H54 (cell line): Measurements from ENCODE around the gene ZCCHC7.

Experiments
- DNase-seq: peaks from one replicate; pipeline ENCODE4 v3.0.0; 2011; ENCODE audit warnings: low spot score, mixed read lengths; ENCODE audit not compliant: insufficient read length
- FAIRE-seq: peaks from 3 replicates; lab custom pipeline; 2011; peaks lifted over from hg19 to GRCh38; lab: Jason Lieb, UNC
- POLR2A ChIP-seq: IDR thresholded peaks from 2 replicates; pipeline ENCODE4 v1.6.1; 2011; ENCODE audit warnings: low read depth, mild to moderate bottlenecking, low read length

The ZCCHC7 gene

GRCh38 chr9:37253377-37253937 lies 133.1 kb downstream of the ZCCHC7 start:
- TF ChIP-seq POLR2A: no peak
- no peak for FAIRE-seq
- no peak for DNase-seq

GRCh38 chr9:37255187-37255586 lies 134.8 kb downstream of the ZCCHC7 start:
- DNase-seq: no peak
- no peak for FAIRE-seq
- TF ChIP-seq POLR2A: no peak

- TF ChIP-seq POLR2A: no peak
- FAIRE-seq (no peak), DNase-seq (no peak)
Measured at GRCh38 chr9:37255944-37256862, 135.8 kb downstream of the ZCCHC7 start.

- no peak for DNase-seq
- no peak for TF ChIP-seq POLR2A
- FAIRE-seq: no peak
Measured at GRCh38 chr9:37259951-37260350, 139.6 kb downstream of the ZCCHC7 start.

GRCh38 chr9:37262410-37262809 lies 142.0 kb downstream of the ZCCHC7 start:
- FAIRE-seq: no peak
- no peak for DNase-seq
- no peak for TF ChIP-seq POLR2A

- no peak for TF ChIP-seq POLR2A
- FAIRE-seq (no peak), DNase-seq (no peak)
Measured at GRCh38 chr9:37264539-37264938, 144.2 kb downstream of the ZCCHC7 start.

- FAIRE-seq (no peak), DNase-seq (no peak)
- TF ChIP-seq POLR2A: no peak
Measured at GRCh38 chr9:37266630-37267029, 146.3 kb downstream of the ZCCHC7 start.

- FAIRE-seq: no peak
- no peak for TF ChIP-seq POLR2A
- no peak for DNase-seq
Measured at GRCh38 chr9:37269221-37269620, 148.8 kb downstream of the ZCCHC7 start.

GRCh38 chr9:37271679-37272078 lies 151.3 kb downstream of the ZCCHC7 start:
- TF ChIP-seq POLR2A: no peak
- FAIRE-seq: no peak
- DNase-seq: no peak

- no peak for TF ChIP-seq POLR2A
- FAIRE-seq (no peak), DNase-seq (no peak)
Measured at GRCh38 chr9:37273595-37273994, 153.2 kb downstream of the ZCCHC7 start.

- TF ChIP-seq POLR2A: no peak
- FAIRE-seq (no peak), DNase-seq (no peak)
Measured at GRCh38 chr9:37281541-37281940, 161.2 kb downstream of the ZCCHC7 start.

- DNase-seq (no peak), FAIRE-seq (peak; percentile 69)
- TF ChIP-seq POLR2A: no peak
Measured at GRCh38 chr9:37283730-37284325, 163.5 kb downstream of the ZCCHC7 start.

- TF ChIP-seq POLR2A: no peak
- DNase-seq (no peak), FAIRE-seq (no peak)
Measured at GRCh38 chr9:37284636-37285035, 164.3 kb downstream of the ZCCHC7 start.

- no peak for DNase-seq
- TF ChIP-seq POLR2A: no peak
- FAIRE-seq: no peak
Measured at GRCh38 chr9:37286530-37287175, 166.3 kb downstream of the ZCCHC7 start.
